Fibroblast of the aortic adventitia (primary cell): ENCODE data around the gene DBI. TPM values are rescaled to one million over a fixed set of nuclear protein-coding genes. Genes with fewer than 3 reads are reported as not detected.

Source experiments
- DNase-seq: peaks from one replicate; pipeline ENCODE4 v3.0.0-alpha.2; 2010; ENCODE audit warnings: low read depth
- H3K4me3 ChIP-seq: 2 replicates; pipeline ENCODE4 v1.5.1; 2011; ENCODE audit warnings: low read depth, mild to moderate bottlenecking, control low read depth, low read length, moderate library complexity
- total RNA-seq: library from RNA; depleted of rRNA; stranded (reverse); fragments of >200 nt; gene quantifications from 2 replicates; pipeline ENCODE4 v1.2.3, GENCODE V29; 2012; ENCODE audit warnings: low replicate concordance
- TF ChIP-seq, protein P1 (sequence below): IDR thresholded peaks from 2 replicates; pipeline ENCODE4 v1.5.1; 2011; ENCODE audit warnings: mild to moderate bottlenecking, low read length, control low read depth, inconsistent platforms; ENCODE audit not compliant: insufficient read depth

DBI gene
- 47.7 and 123 TPM in 2 replicates for total RNA-seq

DNA sequence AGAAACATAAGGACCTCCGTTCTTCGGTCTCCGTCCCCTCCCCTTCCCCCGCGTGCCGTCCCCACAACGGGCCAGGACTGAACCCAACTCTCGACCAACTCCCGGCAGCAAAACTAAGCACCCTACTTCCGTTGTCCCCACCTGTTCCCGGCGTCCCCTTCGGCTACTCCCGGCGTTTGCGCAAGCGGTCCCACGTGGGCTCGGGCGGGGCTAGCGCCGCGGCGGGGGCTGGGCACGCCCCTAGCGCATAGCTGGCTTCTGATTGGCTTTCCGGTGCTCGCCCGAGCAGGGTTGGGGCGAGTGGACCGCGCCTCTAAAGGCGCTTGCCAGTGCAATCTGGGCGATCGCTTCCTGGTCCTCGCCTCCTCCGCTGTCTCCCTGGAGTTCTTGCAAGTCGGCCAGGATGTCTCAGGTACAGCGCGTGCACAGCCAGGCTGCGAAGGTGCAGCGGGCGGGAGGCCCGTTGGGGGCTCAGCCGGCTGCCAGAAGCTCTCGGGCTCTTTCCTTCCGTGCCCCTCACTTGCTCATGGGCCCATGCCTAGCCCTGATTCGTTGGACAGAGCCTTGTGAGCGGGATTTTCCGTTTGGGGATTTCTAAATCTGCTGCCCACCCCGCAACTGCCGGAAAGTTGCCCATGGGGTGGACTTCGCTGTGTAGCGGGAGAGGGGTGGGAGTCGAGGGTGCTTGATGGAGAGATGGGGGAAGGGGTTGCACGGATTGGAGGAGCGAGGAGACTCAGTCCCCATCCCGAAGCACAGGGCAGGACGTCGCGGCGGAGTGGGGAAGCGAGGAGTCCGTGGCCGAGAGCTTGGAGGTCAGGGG lies at the start of gene DBI, which contains the start of gene C2orf76:
Gene DBI (plus strand): TSS at position 329 of the 823 bp plus-strand sequence. CDS start 75 bp downstream, at position 404.
Gene C2orf76 (minus strand): TSS at position 186 of the 823 bp plus-strand sequence. CDS start 26,875 bp downstream, outside the sequence.
- TF ChIP-seq, protein P1, sequence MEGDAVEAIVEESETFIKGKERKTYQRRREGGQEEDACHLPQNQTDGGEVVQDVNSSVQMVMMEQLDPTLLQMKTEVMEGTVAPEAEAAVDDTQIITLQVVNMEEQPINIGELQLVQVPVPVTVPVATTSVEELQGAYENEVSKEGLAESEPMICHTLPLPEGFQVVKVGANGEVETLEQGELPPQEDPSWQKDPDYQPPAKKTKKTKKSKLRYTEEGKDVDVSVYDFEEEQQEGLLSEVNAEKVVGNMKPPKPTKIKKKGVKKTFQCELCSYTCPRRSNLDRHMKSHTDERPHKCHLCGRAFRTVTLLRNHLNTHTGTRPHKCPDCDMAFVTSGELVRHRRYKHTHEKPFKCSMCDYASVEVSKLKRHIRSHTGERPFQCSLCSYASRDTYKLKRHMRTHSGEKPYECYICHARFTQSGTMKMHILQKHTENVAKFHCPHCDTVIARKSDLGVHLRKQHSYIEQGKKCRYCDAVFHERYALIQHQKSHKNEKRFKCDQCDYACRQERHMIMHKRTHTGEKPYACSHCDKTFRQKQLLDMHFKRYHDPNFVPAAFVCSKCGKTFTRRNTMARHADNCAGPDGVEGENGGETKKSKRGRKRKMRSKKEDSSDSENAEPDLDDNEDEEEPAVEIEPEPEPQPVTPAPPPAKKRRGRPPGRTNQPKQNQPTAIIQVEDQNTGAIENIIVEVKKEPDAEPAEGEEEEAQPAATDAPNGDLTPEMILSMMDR, result no peak
- H3K4me3 ChIP-seq, result peak within 1 kb of the TSS; percentile 92

DNA sequence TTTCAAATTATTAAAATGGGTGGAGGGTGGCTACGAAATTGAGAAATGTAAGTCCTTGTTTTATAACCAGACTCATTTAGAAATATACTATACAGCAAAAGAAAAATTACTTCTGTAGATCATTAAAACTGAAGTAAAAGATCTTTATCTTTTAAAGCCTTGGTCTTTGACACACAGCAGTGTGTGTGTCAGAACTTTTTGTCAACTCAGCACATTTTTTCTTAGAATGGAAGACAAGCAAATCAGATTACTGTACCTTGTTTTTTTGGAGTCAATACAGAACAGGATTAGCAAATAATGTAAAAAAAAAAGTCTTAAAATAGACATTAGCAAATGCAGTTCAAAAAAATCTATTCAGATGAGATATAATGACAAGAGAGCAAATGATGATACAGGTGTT lies 49.2 kb upstream of the DBI start:
- H3K4me3 ChIP-seq, result no peak overlapping the region
- TF ChIP-seq, protein P1, result no peak
- DNase-seq, result no peak

More for the DNA sequence above, at the start of gene DBI, which contains the start of gene C2orf76:
- peak; percentile 91 for DNase-seq

DNA sequence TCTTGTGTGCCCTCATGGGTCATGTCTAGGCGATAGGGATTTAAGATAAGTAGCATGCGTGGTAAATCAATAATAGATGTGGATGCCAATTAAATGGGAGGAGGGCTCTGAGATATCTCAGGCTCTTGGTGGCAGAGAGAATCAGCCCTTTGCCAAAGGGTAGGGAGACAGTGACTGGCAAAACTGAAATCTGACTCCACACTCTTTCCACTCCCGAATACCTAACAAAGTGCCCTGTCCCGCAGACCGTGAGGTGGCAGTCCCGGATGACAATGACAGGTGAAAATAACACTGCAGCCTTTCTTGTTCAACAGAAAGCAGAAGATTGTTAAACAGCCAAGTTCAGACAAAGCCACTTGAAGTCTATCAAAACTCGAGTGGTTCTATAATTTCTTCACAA lies 47.2 kb upstream of the DBI start:
- DNase-seq, result no peak
- TF ChIP-seq, protein P1, result no peak

DNA sequence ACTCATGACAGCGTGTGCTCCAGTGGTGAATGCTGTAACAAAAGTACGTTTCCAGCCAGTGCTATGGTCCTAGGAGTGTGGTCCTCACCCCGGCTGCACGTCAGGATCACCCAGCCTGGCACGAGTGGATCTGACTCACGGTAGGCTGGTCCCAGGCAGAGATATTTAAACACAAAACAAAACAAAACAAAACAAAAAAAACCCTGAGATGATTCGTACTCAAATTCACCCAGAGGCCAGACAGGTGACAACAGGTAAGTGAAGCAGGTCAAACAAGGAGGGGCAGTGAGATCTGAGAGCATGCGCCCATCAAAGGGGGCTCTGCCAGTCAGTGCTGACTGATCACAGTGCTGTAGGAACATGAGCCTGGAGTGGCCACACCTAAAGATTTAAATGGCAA lies 43.3 kb upstream of the DBI start:
- no peak overlapping the region for H3K4me3 ChIP-seq
- TF ChIP-seq, protein P1, result no peak
- no peak for DNase-seq

More for the DNA sequence above, 47.2 kb upstream of the DBI start:
- H3K4me3 ChIP-seq, result no peak overlapping the region

DNA sequence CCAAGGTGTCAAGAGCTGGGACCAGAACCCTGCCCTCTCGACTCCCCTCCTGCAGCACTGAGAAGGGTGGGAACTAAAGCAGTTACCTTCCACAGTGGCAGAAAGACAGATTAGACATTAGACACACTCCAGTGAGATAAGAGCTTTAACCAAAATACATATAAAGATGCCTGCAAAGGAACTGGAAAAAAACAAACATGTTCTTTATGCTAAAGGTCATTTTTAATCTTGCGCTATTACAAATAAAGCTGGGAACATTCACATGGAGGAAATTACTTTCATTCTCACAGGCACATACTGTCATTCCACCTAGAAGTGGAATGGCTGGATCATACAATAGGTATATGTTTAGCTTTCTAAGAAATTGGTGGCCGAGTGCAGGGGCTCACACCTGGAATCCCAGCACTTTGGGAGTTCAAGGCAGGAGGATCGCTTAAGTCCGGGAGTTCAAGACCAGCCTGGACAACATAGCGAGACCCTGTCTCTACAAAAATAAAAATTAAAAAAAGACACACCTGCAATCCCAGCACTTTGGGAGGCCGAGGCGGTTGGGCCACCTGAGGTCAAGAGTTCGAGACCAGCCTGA lies 42.0 kb upstream of the DBI start:
- DNase-seq, result no peak
- TF ChIP-seq, protein P1, result no peak
- H3K4me3 ChIP-seq, result no peak overlapping the region

DNA sequence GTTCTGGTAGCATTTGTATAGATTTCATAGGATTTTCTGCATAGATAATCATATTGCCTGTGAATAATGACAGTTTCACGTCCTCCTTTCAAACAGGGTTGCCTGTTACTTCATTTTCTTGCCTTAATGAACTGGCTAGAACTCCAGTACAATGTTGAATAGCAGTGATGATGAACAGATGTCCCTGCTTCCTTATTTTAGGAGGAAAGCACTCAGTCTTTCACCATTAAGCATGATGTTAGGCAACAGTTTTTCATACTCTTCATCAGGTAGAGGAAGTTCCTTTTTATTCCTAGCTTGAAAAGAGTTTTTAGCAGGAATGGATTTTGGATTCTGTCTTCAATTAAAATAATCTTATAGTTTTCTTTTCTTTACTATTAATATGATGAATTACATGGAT lies 39.8 kb upstream of the DBI start:
- TF ChIP-seq, protein P1, result no peak
- DNase-seq, result no peak

More for the DNA sequence above, 39.8 kb upstream of the DBI start:
- H3K4me3 ChIP-seq, result no peak overlapping the region
